Activated naive CD8-positive, alpha-beta T cell (primary cell): ENCODE data around the gene IKBKE.

ENCODE experiments used
- H3K27ac Mint-ChIP-seq: one replicate; pipeline ENCODE4 v1.8.0; 2021; ENCODE audit warnings: mixed read lengths
- H3K27me3 Mint-ChIP-seq: one replicate; pipeline ENCODE4 v1.8.0; 2021; ENCODE audit warnings: mixed read lengths
- H3K36me3 Mint-ChIP-seq: one replicate; pipeline ENCODE4 v1.8.0; 2021; ENCODE audit warnings: mixed read lengths
- H3K4me1 Mint-ChIP-seq: one replicate; pipeline ENCODE4 v1.8.0; 2021; ENCODE audit warnings: low read depth, mixed read lengths
- H3K4me3 Mint-ChIP-seq: one replicate; pipeline ENCODE4 v1.8.0; 2021; ENCODE audit warnings: mild to moderate bottlenecking, mixed read lengths
- H3K9me3 Mint-ChIP-seq: one replicate; pipeline ENCODE4 v1.8.0; 2021; ENCODE audit warnings: low read depth, mixed read lengths

The IKBKE gene

GRCh38 chr1:206506405-206507283 is 36.4 kb downstream of the IKBKE start:
- peaks cover 46% of the 10 kb centered on the region for H3K4me1 Mint-ChIP-seq
- H3K36me3 Mint-ChIP-seq, result no peaks in the 10 kb centered on the region
- peak overlapping the region; percentile 74 for H3K4me3 Mint-ChIP-seq
- no peak overlapping the region for H3K27ac Mint-ChIP-seq
- peaks cover 19% of the 10 kb centered on the region for H3K27me3 Mint-ChIP-seq
- no peaks in the 10 kb centered on the region for H3K9me3 Mint-ChIP-seq

- Mint-ChIP-seq H3K4me3 (peak within 1 kb of the TSS; percentile 76), H3K27ac (no peak within 1 kb of the TSS), H3K9me3 (no peaks in the 10 kb centered on the region), H3K36me3 (no peaks in the 10 kb centered on the region), H3K27me3 (peaks cover 19% of the 10 kb centered on the region), H3K4me1 (peaks cover 46% of the 10 kb centered on the region)
Observed at GRCh38 chr1:206507284-206508129, 37.2 kb downstream of the IKBKE start, which contains the start of gene RASSF5. Gene RASSF5 (plus strand): TSS chr1:206507531. CDS start chr1:206507603, 72 bp downstream.

GRCh38 chr1:206508130-206508889 is 38.0 kb downstream of the IKBKE start:
- Mint-ChIP-seq H3K27me3 (peaks cover 19% of the 10 kb centered on the region), H3K27ac (no peak overlapping the region), H3K4me1 (peaks cover 42% of the 10 kb centered on the region), H3K4me3 (peak overlapping the region; percentile 76), H3K36me3 (no peaks in the 10 kb centered on the region), H3K9me3 (no peaks in the 10 kb centered on the region)

GRCh38 chr1:206508956-206509355 is 38.7 kb downstream of the IKBKE start:
- Mint-ChIP-seq H3K4me1 (peaks cover 36% of the 10 kb centered on the region), H3K36me3 (no peaks in the 10 kb centered on the region), H3K9me3 (no peaks in the 10 kb centered on the region), H3K27me3 (peaks cover 19% of the 10 kb centered on the region), H3K27ac (no peak overlapping the region), H3K4me3 (peak overlapping the region; percentile 76)

GRCh38 chr1:206509612-206510257 is 39.5 kb downstream of the IKBKE start:
- Mint-ChIP-seq H3K27me3 (peaks cover 19% of the 10 kb centered on the region), H3K9me3 (no peaks in the 10 kb centered on the region), H3K27ac (no peak overlapping the region), H3K36me3 (no peaks in the 10 kb centered on the region), H3K4me1 (peaks cover 28% of the 10 kb centered on the region), H3K4me3 (no peak overlapping the region)

GRCh38 chr1:206510371-206510770 is 40.1 kb downstream of the IKBKE start:
- H3K4me3 Mint-ChIP-seq, result no peak overlapping the region

GRCh38 chr1:206511362-206512057 is 41.2 kb downstream of the IKBKE start:
- Mint-ChIP-seq H3K4me3 (no peak overlapping the region), H3K9me3 (no peaks in the 10 kb centered on the region), H3K27me3 (peaks cover 19% of the 10 kb centered on the region), H3K4me1 (peaks cover 17% of the 10 kb centered on the region), H3K27ac (no peak overlapping the region), H3K36me3 (no peaks in the 10 kb centered on the region)

More at GRCh38 chr1:206510371-206510770, 40.1 kb downstream of the IKBKE start:
- Mint-ChIP-seq H3K27ac (no peak overlapping the region), H3K36me3 (no peaks in the 10 kb centered on the region), H3K27me3 (peaks cover 19% of the 10 kb centered on the region), H3K9me3 (no peaks in the 10 kb centered on the region), H3K4me1 (peaks cover 25% of the 10 kb centered on the region)

- Mint-ChIP-seq H3K27me3 (peaks cover 19% of the 10 kb centered on the region), H3K27ac (no peak overlapping the region), H3K4me1 (peaks cover 16% of the 10 kb centered on the region), H3K4me3 (no peak overlapping the region), H3K9me3 (no peaks in the 10 kb centered on the region), H3K36me3 (no peaks in the 10 kb centered on the region)
Observed at GRCh38 chr1:206512058-206512850, 42.0 kb downstream of the IKBKE start.

- peaks cover 16% of the 10 kb centered on the region for H3K4me1 Mint-ChIP-seq
- no peaks in the 10 kb centered on the region for H3K9me3 Mint-ChIP-seq
- H3K27ac Mint-ChIP-seq, result no peak overlapping the region
- no peaks in the 10 kb centered on the region for H3K36me3 Mint-ChIP-seq
- H3K4me3 Mint-ChIP-seq, result no peak overlapping the region
- peaks cover 19% of the 10 kb centered on the region for H3K27me3 Mint-ChIP-seq
Observed at GRCh38 chr1:206512851-206513180, 42.5 kb downstream of the IKBKE start.

GRCh38 chr1:206513312-206514111 is 43.2 kb downstream of the IKBKE start:
- peaks cover 19% of the 10 kb centered on the region for H3K27me3 Mint-ChIP-seq
- H3K27ac Mint-ChIP-seq, result no peak overlapping the region
- no peaks in the 10 kb centered on the region for H3K9me3 Mint-ChIP-seq
- no peaks in the 10 kb centered on the region for H3K36me3 Mint-ChIP-seq
- no peak overlapping the region for H3K4me3 Mint-ChIP-seq
- peaks cover 10% of the 10 kb centered on the region for H3K4me1 Mint-ChIP-seq

GRCh38 chr1:206514813-206515387 is 44.6 kb downstream of the IKBKE start:
- no peak overlapping the region for H3K4me3 Mint-ChIP-seq
- peaks cover 9% of the 10 kb centered on the region for H3K27me3 Mint-ChIP-seq
- H3K9me3 Mint-ChIP-seq, result no peaks in the 10 kb centered on the region
- no peak overlapping the region for H3K27ac Mint-ChIP-seq
- H3K4me1 Mint-ChIP-seq, result no peaks in the 10 kb centered on the region
- H3K36me3 Mint-ChIP-seq, result no peaks in the 10 kb centered on the region

GRCh38 chr1:206516728-206516990 is 46.4 kb downstream of the IKBKE start:
- Mint-ChIP-seq H3K4me1 (no peaks in the 10 kb centered on the region), H3K36me3 (no peaks in the 10 kb centered on the region), H3K4me3 (no peak overlapping the region), H3K27me3 (no peaks in the 10 kb centered on the region), H3K27ac (no peak overlapping the region), H3K9me3 (no peaks in the 10 kb centered on the region)
